ENCODE measurements around the gene PIGL.
"Not testable (repeated sequence)": the region's sequence is repeated elsewhere in the genome, so short reads cannot be mapped to it uniquely, and the experiment has no call there.

The PIGL gene

DNA sequence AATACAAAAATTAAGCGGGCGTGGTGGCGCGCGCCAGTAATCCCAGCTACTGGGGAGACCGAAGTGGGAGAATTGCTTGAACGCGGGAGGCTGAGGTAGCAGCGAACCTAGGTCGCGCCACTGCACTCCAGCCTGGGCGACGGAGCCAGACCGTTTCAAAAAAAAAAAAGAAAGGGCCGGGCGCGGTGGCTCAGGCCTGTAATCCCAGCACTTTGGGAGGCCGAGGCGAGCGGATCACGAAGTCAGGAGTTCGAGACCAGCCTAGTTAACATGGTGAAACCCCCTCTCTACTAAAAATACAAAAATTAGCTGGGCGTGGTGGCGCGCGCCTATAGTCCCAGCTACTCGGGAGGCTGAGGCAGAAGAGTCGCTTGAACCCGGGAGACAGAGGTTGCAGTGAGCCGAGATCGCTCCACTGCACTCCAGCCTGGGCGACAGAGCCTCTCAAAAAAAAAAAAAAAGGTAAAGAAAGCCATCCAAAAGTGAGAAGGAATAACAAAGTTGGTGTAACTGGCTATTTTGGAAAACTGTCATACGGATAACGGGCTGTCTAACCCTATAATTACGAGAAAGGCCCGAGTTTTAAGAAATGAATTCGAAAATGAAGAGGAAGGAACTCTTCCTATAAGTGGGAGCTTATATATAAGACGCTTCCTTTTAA lies 539 bp upstream of the PIGL start:
- DNase-seq (ENCODE audit: low read depth), result not testable (repeated sequence)

DNA sequence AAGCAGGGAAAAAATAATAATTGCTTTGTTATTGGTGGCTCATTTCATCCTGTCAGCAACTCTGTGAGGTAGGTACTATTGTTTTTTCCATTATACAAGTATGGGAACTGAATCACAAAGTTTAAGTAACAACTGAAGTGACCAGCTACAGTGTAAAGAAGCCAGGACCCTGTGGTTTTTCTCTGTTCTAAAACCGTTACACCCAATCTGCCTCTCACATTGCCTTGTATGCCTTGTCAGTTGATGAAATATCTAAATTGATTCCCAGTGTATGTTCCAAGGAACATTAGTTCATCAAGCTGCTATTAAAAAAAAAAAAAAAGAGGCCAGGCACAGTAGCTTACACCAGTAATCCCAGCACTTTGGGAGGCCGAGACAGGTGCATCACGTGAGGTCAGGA lies 5.4 kb downstream of the PIGL start:
- no peak for DNase-seq (ENCODE audit: low read depth)

GRCh38 chr17:16229912-16230561 lies 13.0 kb downstream of the PIGL start:
- not testable (repeated sequence) for DNase-seq (ENCODE audit: low read depth)

DNA sequence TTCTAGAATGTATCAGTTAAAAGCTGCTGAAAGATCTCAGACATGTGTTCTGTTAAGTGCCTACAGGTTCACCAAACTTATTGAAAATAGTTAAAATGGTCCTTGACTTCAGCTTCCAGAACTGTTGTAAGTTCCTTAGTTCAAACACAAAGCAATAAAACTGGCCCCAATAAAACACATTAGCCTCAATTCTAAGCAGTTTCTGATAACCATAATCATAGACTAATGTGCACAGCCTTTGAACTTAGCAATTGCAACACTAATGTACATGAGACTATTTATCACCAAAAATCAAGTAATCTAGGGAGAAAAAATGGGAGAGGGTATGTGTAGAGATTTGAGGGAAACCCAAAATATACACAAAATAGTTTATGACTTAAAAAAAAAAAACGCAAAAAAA lies 15.4 kb downstream of the PIGL start:
- no peak for DNase-seq (ENCODE audit: low read depth)

GRCh38 chr17:16239931-16240330 lies 22.9 kb downstream of the PIGL start:
- DNase-seq (ENCODE audit: low read depth), result no peak

- no peak for DNase-seq (ENCODE audit: low read depth)
Measured at GRCh38 chr17:16241906-16242399, 24.9 kb downstream of the PIGL start.

- no peak for DNase-seq (ENCODE audit: low read depth)
Measured at GRCh38 chr17:16243385-16243784, 26.4 kb downstream of the PIGL start.

GRCh38 chr17:16243801-16244567 lies 27.0 kb downstream of the PIGL start:
- DNase-seq (ENCODE audit: low read depth), result no peak

GRCh38 chr17:16247586-16247984 lies 30.6 kb downstream of the PIGL start:
- DNase-seq (ENCODE audit: low read depth), result no peak

DNA sequence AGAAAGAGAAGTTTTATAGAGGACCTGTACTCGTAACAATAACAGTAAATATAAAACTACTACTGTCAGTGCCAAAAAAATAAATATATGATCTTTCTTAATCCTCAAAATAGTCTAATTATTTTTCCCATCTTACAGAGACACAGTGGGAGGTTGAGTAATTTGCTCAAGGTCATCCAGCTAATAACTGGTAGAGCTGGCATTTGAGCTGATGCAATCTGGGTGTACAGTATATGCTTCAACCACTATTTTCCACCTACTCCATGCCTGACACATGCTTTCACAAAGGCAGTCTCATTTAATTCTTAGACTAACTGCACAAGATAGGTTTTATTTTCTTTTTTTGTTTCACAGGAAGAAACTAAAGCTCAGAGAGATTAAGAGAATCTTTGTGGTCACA lies 33.6 kb downstream of the PIGL start:
- no peak for DNase-seq (ENCODE audit: low read depth)

- DNase-seq (ENCODE audit: low read depth), result no peak
Measured at GRCh38 chr17:16251043-16251442, 34.0 kb downstream of the PIGL start.

- DNase-seq (ENCODE audit: low read depth), result no peak
Measured at GRCh38 chr17:16251556-16251955, 34.5 kb downstream of the PIGL start.

DNA sequence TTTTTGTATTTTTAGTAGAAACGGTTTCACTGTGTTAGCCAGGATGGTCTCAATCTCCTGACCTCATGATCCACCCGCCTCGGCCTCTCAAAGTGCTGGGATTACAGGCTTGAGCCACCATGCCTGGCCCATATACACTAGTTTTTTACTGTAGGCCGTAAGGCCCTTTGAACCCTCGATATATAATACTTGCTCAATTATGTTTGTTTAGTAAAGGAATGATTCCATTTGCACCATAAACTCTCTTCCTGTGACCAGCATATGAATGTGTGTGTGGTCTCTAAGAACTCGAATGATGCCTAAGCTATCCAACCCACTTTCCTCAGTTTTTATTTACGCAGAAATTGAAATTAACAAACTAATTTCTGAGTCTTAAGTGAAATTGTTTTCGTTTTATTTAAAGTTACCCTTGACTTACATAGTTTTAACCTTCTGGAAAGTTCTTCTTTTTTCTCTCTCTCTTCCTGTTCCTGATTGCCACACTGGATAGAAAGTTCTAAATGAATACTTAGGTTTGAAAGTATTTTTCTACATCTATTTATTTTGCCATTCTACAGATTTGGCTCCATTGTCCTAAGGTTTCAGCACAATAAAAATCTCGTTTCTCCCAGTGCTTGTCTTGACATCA lies 37.9 kb downstream of the PIGL start:
- DNase-seq (ENCODE audit: low read depth), result no peak

- DNase-seq (ENCODE audit: low read depth), result no peak
Measured at GRCh38 chr17:16255481-16255921, 38.5 kb downstream of the PIGL start.

- no peak for DNase-seq (ENCODE audit: low read depth)
Measured at GRCh38 chr17:16258901-16259300, 41.9 kb downstream of the PIGL start.

- DNase-seq (ENCODE audit: low read depth), result no peak
Measured at GRCh38 chr17:16259926-16260325, 42.9 kb downstream of the PIGL start.

GRCh38 chr17:16261049-16261448 lies 44.0 kb downstream of the PIGL start:
- DNase-seq (ENCODE audit: low read depth), result no peak

- DNase-seq (ENCODE audit: low read depth), result no peak
Measured at GRCh38 chr17:16262201-16262600, 45.2 kb downstream of the PIGL start.

- DNase-seq (ENCODE audit: low read depth), result no peak
Measured at GRCh38 chr17:16267174-16267573, 50.2 kb downstream of the PIGL start.

DNA sequence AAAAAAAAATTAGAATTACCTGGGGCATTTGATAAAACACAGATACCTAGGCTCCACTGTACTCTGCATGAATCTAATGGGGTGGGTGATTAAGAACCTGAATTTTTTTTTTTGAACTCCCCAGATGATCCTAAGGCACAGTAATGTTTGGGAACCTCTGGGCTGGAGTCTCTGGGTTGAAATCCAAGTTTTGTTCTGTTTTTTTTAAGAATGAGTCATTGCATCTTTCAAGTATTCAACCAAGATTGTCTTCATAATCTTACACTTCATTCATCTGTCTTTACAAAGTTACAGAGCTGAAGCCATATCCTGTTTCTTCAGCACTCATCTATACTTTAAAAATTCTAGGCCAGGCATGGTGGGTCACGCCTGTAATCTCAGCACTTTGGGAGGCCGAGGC lies 52.6 kb downstream of the PIGL start:
- no peak for DNase-seq (ENCODE audit: low read depth)

DNA sequence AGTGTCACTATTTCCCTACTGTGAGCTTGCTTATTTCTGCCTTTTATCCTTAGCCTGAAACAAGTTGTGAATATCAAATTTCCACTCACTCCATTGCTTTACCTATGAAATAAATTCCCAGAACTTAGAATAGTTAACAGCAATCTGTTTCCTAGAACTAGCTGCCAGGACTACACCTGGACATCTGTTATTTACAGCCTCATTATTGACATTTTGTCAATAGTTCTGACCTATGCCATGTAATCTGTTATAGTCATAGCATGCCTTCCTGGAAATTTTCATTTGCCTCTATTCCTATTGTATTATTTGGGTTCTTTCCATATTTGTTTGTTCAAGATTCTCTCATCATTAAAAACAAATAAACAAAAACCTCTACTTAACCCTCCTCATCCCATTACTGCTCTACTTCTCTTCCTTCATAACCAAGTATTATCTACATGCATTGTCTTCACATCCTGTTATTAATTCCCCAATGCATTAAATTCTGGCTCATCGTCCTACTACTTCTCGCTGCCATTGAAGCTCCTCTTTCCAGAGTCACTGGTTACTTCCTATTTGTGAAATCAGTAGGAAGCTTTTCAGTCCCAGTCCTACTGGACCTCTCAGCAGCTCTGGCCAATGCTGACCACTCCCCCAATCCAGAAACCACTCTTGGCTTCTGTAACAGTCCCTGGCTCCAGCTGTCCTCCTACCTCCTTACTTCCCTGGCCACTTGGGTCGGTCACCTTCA lies 55.3 kb downstream of the PIGL start:
- DNase-seq (ENCODE audit: low read depth), result no peak

DNA sequence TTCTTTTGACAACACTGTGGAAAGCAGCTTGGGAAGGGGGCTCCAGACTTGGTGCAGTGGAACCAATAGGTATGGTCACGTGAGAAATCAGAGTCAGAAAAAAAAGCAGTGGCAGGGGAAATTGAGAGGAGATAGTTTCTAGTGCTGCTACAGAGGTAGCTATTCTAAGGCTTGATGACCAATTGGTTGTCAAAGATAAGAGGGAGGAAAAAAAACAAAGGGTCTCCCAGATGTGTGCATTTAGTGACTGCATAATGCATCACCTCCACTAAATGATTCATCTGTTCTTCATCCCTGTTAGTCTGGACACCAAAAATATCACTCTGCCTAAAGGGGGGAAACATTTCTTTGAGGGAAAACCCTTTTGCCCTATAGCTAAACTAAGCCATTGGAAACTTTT lies 56.5 kb downstream of the PIGL start:
- no peak for DNase-seq (ENCODE audit: low read depth)

Data from GM04504 (cell line).